ENCODE data around the gene METTL22.

METTL22 gene

GRCh38 chr16:8585857-8586256, 35.6 kb upstream of the METTL22 start:
- no peak for DNase-seq (ENCODE audit: extremely low read depth, low read depth)
- H3K4me3 ChIP-seq (replicated peaks; ENCODE audit: low read depth, low read length), result no peak overlapping the region
- no peak for TF ChIP-seq CTCF (IDR thresholded peaks at IDR 0.05; ENCODE audit: low read depth, low read length, missing control alignments)

GRCh38 chr16:8587065-8587464, 34.4 kb upstream of the METTL22 start:
- H3K4me3 ChIP-seq (replicated peaks; ENCODE audit: low read depth, low read length), result no peak overlapping the region
- no peak for TF ChIP-seq CTCF (IDR thresholded peaks at IDR 0.05; ENCODE audit: low read depth, low read length, missing control alignments)
- DNase-seq (ENCODE audit: extremely low read depth, low read depth), result no peak

GRCh38 chr16:8588682-8589056, 32.8 kb upstream of the METTL22 start:
- no peak overlapping the region for H3K4me3 ChIP-seq (replicated peaks; ENCODE audit: low read depth, low read length)
- no peak for TF ChIP-seq CTCF (IDR thresholded peaks at IDR 0.05; ENCODE audit: low read depth, low read length, missing control alignments)
- DNase-seq (ENCODE audit: extremely low read depth, low read depth), result no peak

GRCh38 chr16:8589057-8589899, 32.2 kb upstream of the METTL22 start:
- TF ChIP-seq CTCF (IDR thresholded peaks at IDR 0.05; ENCODE audit: low read depth, low read length, missing control alignments), result no peak
- no peak overlapping the region for H3K4me3 ChIP-seq (replicated peaks; ENCODE audit: low read depth, low read length)

GRCh38 chr16:8589900-8590688, 31.4 kb upstream of the METTL22 start, which contains the start of gene TMEM114:
TSS of gene TMEM114 (minus strand) at chr16:8590511. CDS start at chr16:8589838, 673 bp downstream.
- TF ChIP-seq CTCF (IDR thresholded peaks at IDR 0.05; ENCODE audit: low read depth, low read length, missing control alignments), result no peak
- H3K4me3 ChIP-seq (replicated peaks; ENCODE audit: low read depth, low read length), result no peak within 1 kb of the TSS
- DNase-seq (ENCODE audit: extremely low read depth, low read depth), result no peak

More at GRCh38 chr16:8589057-8589899, 32.2 kb upstream of the METTL22 start:
- DNase-seq (ENCODE audit: extremely low read depth, low read depth), result no peak

- no peak overlapping the region for H3K4me3 ChIP-seq (replicated peaks; ENCODE audit: low read depth, low read length)
- DNase-seq (ENCODE audit: extremely low read depth, low read depth), result no peak
- TF ChIP-seq CTCF (IDR thresholded peaks at IDR 0.05; ENCODE audit: low read depth, low read length, missing control alignments), result no peak
Observed at GRCh38 chr16:8590811-8591210, 30.7 kb upstream of the METTL22 start.

Measured in HFF-Myc (cell line).